K562 (cell line): ENCODE data around the gene NCOA4. TPM values are rescaled to one million over a fixed set of nuclear protein-coding genes. Genes with fewer than 3 reads are reported as not detected.

Source experiments
- ARID3B ChIP-seq: fragments of 250-450 bp; sonication (Bioruptor Pico); IDR thresholded peaks from 2 replicates; pipeline ENCODE4 v1.4.0; 2020; ENCODE audit warnings: borderline replicate concordance
- CBX1 ChIP-seq: sonication (generic); IDR thresholded peaks from 2 replicates; pipeline ENCODE4 v1.6.1; 2016; ENCODE audit warnings: antibody characterized with exemption, low read depth, mild to moderate bottlenecking
- ETV6 ChIP-seq, 3 experiments: fragments of 150-350 bp in 1 of 3; sonication (generic) in 1 of 3; formaldehyde crosslinking in 1 of 3; IDR thresholded peaks; 2 replicates each; pipeline versions ENCODE4 v1.6.1 to v1.8.0; 2014 to 2022; ENCODE audit warnings: borderline replicate concordance in 2 of 3, low read depth in 2 of 3, antibody characterized with exemption in 1 of 3, low read length in 1 of 3, mild to moderate bottlenecking in 1 of 3, missing genetic modification reagents in 1 of 3
- LCOR ChIP-seq: sonication (generic); formaldehyde crosslinking; IDR thresholded peaks from 2 replicates; pipeline ENCODE4 v1.8.0; 2022; ENCODE audit warnings: mild to moderate bottlenecking, missing genetic modification reagents
- ZNF318 ChIP-seq, 2 experiments: fragments of 450-650 bp; IDR thresholded peaks; 2 replicates each; pipeline ENCODE4 v1.6.1; 2016; ENCODE audit warnings: mild to moderate bottlenecking in 2 of 2, borderline replicate concordance in 1 of 2, low read depth in 1 of 2, moderate library complexity in 1 of 2
- polyA plus RNA-seq, 8 experiments: library from polyadenylated mRNA; depleted of rRNA in 4 of 8; stranded (reverse) in 5 of 8; unstranded in 3 of 8; fragments of >200 nt; fragmentation: Nextera tagmentation in 2 of 8; fragmentation: Illumina TruSeq in 1 of 8; extraction: Ambion mirVana in 2 of 8; extraction: Trizol in 1 of 8; gene quantifications; 2 replicates each; pipeline versions ENCODE4 v1.2.1 to v1.2.3, GENCODE V29; 2011 to 2014; ENCODE audit warnings: inconsistent platforms in 1 of 8, missing spikeins in 1 of 8
- total RNA-seq, 7 experiments: library from RNA; depleted of rRNA in 6 of 7; stranded (reverse); fragments of >200 nt in 6 of 7; fragmentation: Illumina TruSeq in 2 of 7; extraction: Trizol in 2 of 7; gene quantifications; 2 replicates each; pipeline versions ENCODE4 v1.2.1 to v1.2.3, GENCODE V29; 2011 to 2021; ENCODE audit warnings: low replicate concordance in 1 of 7

The NCOA4 gene
- total and polyA plus RNA-seq, 9 of the 15 experiments (the other 6 are each of a cell fraction or from before 2014, with no cell fraction given): 89.8 to 283 (median 181) TPM

- TF ChIP-seq ZNF318 (IDR thresholded peaks at IDR 0.05; ENCODE audit: borderline replicate concordance in 1 of 2, low read depth in 1 of 2) (peak; percentile 83 to 99; a peak in 2 of 4 replicates), ETV6 (IDR thresholded peaks at IDR 0.05; ENCODE audit: borderline replicate concordance in 1 of 2, low read depth in 2 of 2, low read length in 1 of 2) (peak in 1 of 2 experiments; percentile 65; a peak in 1 of 4 replicates), ETV6 (CRISPR knock-in tag; IDR thresholded peaks at IDR 0.05; ENCODE audit: borderline replicate concordance) (no peak), LCOR (CRISPR knock-in tag) (peak; percentile 95), ARID3B (no peak), CBX1 (no peak)
Measured at GRCh38 chr10:46001187-46001756, 29.2 kb downstream of the NCOA4 start (continued).
